Retinal pigment epithelial cell (primary cell): ENCODE data around the gene TEX2.
"Not testable (repeated sequence)": the region's sequence is repeated elsewhere in the genome, so short reads cannot be mapped to it uniquely, and the experiment has no call there.

ENCODE experiments used
- DNase-seq: peaks from one replicate; pipeline ENCODE4 v3.0.0-alpha.2; 2010; ENCODE audit warnings: low read depth
- H3K4me3 ChIP-seq: 2 replicates; pipeline ENCODE4 v1.5.1; 2011; ENCODE audit warnings: mild to moderate bottlenecking, low read length, control low read depth, moderate library complexity
- CTCF ChIP-seq: conservative IDR thresholded peaks from 2 replicates; pipeline ENCODE4 v1.5.1; 2011; ENCODE audit warnings: low read depth, low read length, control low read depth, inconsistent platforms

The TEX2 gene

GRCh38 chr17:64247836-64248235 lies 15.2 kb downstream of the TEX2 start:
- no peak for TF ChIP-seq CTCF
- DNase-seq = no peak
- H3K4me3 ChIP-seq = no peak overlapping the region

DNA sequence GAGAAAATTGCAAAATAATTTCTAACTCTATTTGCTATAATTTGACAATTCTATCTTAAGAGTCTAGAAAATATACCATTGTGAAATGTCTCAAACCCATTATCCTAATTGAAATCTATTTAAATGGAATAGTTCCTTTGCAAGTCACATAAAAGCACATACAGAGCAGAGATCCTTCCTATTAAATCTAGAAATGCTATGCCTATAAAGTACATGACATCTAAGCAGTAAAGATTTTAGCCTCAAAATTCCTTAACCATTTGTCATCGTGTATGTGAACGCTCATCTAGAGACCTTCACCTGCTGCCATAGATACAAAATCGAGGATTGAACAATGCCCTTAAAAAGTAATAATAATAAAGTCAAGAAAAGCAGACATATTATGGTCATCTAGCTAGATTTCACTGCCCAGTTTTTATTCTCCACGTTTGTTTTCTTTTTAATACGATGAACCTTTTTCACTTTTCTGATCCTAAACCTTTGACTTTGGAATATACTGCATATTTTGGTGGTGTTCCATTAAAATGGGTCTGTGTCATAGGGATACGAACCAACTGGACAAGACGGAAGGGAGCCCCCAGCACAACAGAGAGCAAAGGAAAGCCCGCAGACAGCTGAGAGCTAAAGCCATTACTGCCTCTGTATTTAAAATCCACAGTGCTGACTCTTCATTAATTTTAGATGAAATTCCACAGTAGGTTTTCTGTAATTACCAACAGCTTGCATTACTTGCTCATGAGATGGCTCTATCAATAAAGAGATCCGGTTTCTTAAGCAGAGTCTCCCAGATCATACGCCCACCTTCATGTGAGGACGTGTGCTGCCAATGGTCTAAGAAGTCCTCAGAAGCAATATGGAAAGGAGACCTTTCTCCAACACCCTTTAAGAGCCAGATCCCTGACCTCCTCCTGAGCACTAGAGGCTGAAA lies 17.6 kb downstream of the TEX2 start:
- no peak for TF ChIP-seq CTCF
- DNase-seq = no peak
- no peak overlapping the region for H3K4me3 ChIP-seq

DNA sequence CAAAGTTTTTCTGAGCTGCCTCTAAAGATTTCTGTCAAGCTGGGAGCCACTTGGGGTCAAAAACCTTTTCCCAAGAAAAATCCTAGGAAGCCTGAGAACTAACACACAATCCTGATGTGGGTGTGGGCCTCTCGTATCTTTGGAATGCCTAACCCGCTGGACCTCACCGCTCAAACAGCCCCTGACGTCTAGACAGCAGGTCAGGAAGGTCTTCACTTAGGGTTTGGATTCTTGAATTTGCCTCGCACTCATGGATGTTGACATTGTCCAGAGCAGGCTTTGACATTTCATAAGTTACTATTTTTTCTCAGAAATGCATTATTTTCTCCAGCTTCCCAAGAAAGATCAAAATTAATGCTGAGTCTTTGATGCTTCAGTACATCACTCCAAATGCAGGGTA lies 18.9 kb downstream of the TEX2 start:
- no peak for TF ChIP-seq CTCF
- H3K4me3 ChIP-seq = no peak overlapping the region
- DNase-seq = no peak

- no peak for DNase-seq
- no peak for TF ChIP-seq CTCF
- no peak overlapping the region for H3K4me3 ChIP-seq
Observed at GRCh38 chr17:64243340-64243739, 19.7 kb downstream of the TEX2 start.

GRCh38 chr17:64242633-64243032 lies 20.4 kb downstream of the TEX2 start:
- no peak overlapping the region for H3K4me3 ChIP-seq
- no peak for DNase-seq
- no peak for TF ChIP-seq CTCF

GRCh38 chr17:64240741-64241347 lies 22.2 kb downstream of the TEX2 start:
- no peak overlapping the region for H3K4me3 ChIP-seq
- no peak for DNase-seq
- TF ChIP-seq CTCF = no peak

- TF ChIP-seq CTCF = no peak
- no peak overlapping the region for H3K4me3 ChIP-seq
- DNase-seq = no peak
Observed at GRCh38 chr17:64240261-64240740, 22.8 kb downstream of the TEX2 start.

DNA sequence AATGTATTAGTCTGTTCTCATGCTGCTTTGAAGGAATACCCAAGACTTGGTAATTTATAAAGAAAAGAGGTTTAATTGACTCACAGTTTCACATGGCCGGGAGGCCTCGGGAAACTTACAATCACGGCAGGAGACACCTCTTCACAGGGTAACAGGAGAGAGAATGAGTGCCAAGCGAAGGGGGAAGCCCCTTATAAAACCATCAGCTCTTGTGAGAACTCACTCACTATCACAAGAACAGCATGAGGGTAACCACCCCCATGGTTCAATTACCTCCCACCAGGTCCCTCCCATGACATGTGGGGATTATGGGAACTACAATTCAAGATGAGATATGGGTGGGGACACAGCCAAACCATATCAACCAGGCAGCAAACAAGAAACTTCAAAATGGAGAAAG lies 24.6 kb downstream of the TEX2 start:
- not testable (repeated sequence) for H3K4me3 ChIP-seq, DNase-seq
